Central memory CD8-positive, alpha-beta T cell (primary cell): Measurements from ENCODE around the gene USB1.

ENCODE experiments used
- ATAC-seq: fragments of 150-1000 bp; cut with Tn5 transposase; replicated peaks from 2 replicates; pipeline ENCODE4 v1.10.0; 2022; ENCODE audit warnings: mild to moderate bottlenecking, moderate FRiP score, moderate number of reproducible peaks; ENCODE audit not compliant: poor library complexity, severe bottlenecking; ENCODE audit errors: extremely low read depth
- DNase-seq, 2 donors: peaks; one replicate each; pipeline ENCODE4 v3.0.0; 2021; ENCODE audit warnings: low spot score in 2 of 2
- H3K27ac Mint-ChIP-seq: one replicate; pipeline ENCODE4 v1.8.0; 2022; ENCODE audit warnings: low read depth, mild to moderate bottlenecking, moderate library complexity, mixed read lengths
- H3K27me3 Mint-ChIP-seq: one replicate; pipeline ENCODE4 v1.8.0; 2022; ENCODE audit warnings: mixed read lengths
- H3K36me3 Mint-ChIP-seq: one replicate; pipeline ENCODE4 v1.8.0; 2022; ENCODE audit warnings: mild to moderate bottlenecking, moderate library complexity, mixed read lengths; ENCODE audit not compliant: insufficient read depth
- H3K4me1 Mint-ChIP-seq: one replicate; pipeline ENCODE4 v1.8.0; 2022; ENCODE audit warnings: mixed read lengths
- H3K4me3 Mint-ChIP-seq: one replicate; pipeline ENCODE4 v1.8.0; 2022; ENCODE audit warnings: mild to moderate bottlenecking, moderate library complexity, mixed read lengths
- H3K9me3 Mint-ChIP-seq: one replicate; pipeline ENCODE4 v1.8.0; 2022; ENCODE audit warnings: mixed read lengths

Gene USB1

DNA sequence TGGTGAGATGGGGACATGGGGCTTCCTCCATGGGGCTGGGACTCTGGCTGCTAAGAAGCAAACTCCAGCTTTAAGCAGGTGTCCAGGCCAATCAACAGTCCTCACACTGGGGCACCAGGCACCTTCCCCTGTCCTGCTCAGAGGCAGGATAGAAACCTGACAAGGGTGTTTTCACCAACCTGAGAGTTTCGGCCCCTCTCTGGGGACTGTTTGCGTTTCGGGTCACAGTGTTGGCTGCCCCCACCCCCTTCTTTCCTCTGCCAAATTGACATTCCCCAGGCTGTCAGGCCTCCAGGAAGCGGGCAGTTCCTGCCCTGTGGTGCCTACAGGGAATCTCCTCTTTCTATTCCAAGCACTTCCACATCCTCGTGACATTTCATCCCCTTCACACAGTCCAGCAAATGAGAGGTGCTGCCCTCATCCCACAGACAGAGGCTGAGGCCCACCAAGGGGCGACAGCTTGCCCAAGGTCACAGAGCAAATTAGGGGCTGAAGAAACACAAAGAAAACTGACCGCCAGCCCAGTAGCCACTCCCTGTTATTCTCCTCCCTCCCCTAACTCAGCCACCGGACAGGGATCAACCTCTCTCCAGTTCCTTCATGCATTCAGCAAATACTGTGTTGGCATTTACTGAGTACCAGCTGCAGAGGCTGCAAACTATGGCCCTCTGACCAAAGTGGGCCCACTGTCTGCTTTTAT lies 62.3 kb downstream of the USB1 start:
- no peaks in the 10 kb centered on the region for H3K27me3 Mint-ChIP-seq
- no peaks in the 10 kb centered on the region for H3K36me3 Mint-ChIP-seq
- no peak overlapping the region for H3K27ac Mint-ChIP-seq
- H3K4me3 Mint-ChIP-seq, result no peak overlapping the region
- DNase-seq (no peak), ATAC-seq (no peak)
- no peaks in the 10 kb centered on the region for H3K4me1 Mint-ChIP-seq
- H3K9me3 Mint-ChIP-seq, result no peaks in the 10 kb centered on the region

DNA sequence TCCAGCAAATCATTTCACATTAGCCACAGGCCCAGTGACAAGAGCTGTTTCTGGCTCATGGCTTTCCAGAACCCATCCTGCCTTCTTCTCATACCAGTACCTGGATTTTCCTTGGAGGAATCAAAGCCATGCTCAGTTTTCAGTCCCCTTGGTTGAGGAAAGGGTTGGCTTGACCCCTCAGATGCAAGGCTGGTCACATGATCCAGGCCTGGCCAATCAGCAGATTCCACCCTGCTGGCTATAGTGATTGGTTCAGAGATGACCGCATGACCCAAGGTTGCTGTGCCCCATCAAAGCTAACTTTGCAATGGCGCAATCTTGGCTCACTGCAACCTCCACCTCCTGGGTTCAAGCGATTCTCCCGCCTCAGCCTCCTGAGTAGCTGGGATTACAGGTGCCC lies 69.4 kb downstream of the USB1 start:
- Mint-ChIP-seq H3K27me3 (no peaks in the 10 kb centered on the region), H3K9me3 (no peaks in the 10 kb centered on the region), H3K36me3 (no peaks in the 10 kb centered on the region), H3K4me3 (no peak overlapping the region), H3K4me1 (no peaks in the 10 kb centered on the region), H3K27ac (no peak overlapping the region)
- DNase-seq (no peak), ATAC-seq (no peak)
